IMR-90 (cell line): ENCODE data around the gene TTC1. TPM values are rescaled to one million over a fixed set of nuclear protein-coding genes. Genes with fewer than 3 reads are reported as not detected.

ENCODE experiments used
- ATAC-seq: fragments of 200-7000 bp; cut with Tn5 transposase; 2 replicates; pipeline ENCODE4 v1.9.1; 2020; ENCODE audit warnings: low read depth, mild to moderate bottlenecking, moderate library complexity
- BruUV-seq: library from RNA; stranded (reverse); fragments of 400-500 nt; replicated peaks from 2 replicates; lab custom pipeline; 2021; lab: Mats Ljungman, UMichigan
- CTCF ChIA-PET: fragments of 300-600 bp; formaldehyde crosslinking; extraction: SDS; loops from one replicate; lab custom pipeline; 2021; ENCODE audit warnings: antibody characterized with exemption; lab: Yijun Ruan, JAX
- POLR2A ChIA-PET: fragments of 300-600 bp; sonication (Branson Sonifier 250); formaldehyde crosslinking; loops from one replicate; lab custom pipeline; 2022; ENCODE audit warnings: antibody characterized with exemption; ENCODE audit not compliant: unreplicated experiment; lab: Charles Lee
- DNase-seq: peaks from one replicate; pipeline ENCODE4 v3.0.0; 2013
- H2AFZ ChIP-seq: replicated peaks from 2 replicates; pipeline ENCODE3; 2013; ENCODE audit warnings: low read length, mild to moderate bottlenecking; ENCODE audit not compliant: poor library complexity
- H2AK5ac ChIP-seq: 2 replicates; pipeline ENCODE4 v1.6.1; 2013; ENCODE audit warnings: low read depth, low read length, inconsistent platforms
- H2AK9ac ChIP-seq: replicated peaks from 2 replicates; pipeline ENCODE3; 2013; ENCODE audit warnings: mild to moderate bottlenecking, low read depth, low read length, moderate library complexity; ENCODE audit not compliant: poor library complexity
- H2BK120ac ChIP-seq: 2 replicates; pipeline ENCODE4 v1.6.1; 2013; ENCODE audit warnings: low read depth, low read length, inconsistent platforms
- H2BK15ac ChIP-seq: 3 replicates; pipeline ENCODE4 v1.6.1; 2013; ENCODE audit warnings: low read depth, low read length, inconsistent platforms
- H2BK20ac ChIP-seq: 2 replicates; pipeline ENCODE4 v1.6.1; 2013; ENCODE audit warnings: low read depth, mild to moderate bottlenecking, inconsistent platforms, low read length, moderate library complexity
- H2BK5ac ChIP-seq: 2 replicates; pipeline ENCODE4 v1.6.1; 2013; ENCODE audit warnings: mild to moderate bottlenecking, low read depth, low read length, inconsistent platforms; ENCODE audit not compliant: poor library complexity, severe bottlenecking
- H3K14ac ChIP-seq: replicated peaks from 2 replicates; pipeline ENCODE4 v1.6.1; 2013; ENCODE audit warnings: low read depth, low read length, inconsistent platforms
- H3K18ac ChIP-seq: 2 replicates; pipeline ENCODE4 v1.6.1; 2013; ENCODE audit warnings: low read depth, low read length, control low read depth
- H3K23ac ChIP-seq: 2 replicates; pipeline ENCODE4 v1.6.1; 2013; ENCODE audit warnings: low read depth, low read length, inconsistent platforms
- H3K27ac ChIP-seq: 2 replicates; pipeline ENCODE4 v1.5.1; 2013; ENCODE audit warnings: mild to moderate bottlenecking, control low read depth, low read length; ENCODE audit not compliant: insufficient read depth
- H3K27me3 ChIP-seq: 2 replicates; pipeline ENCODE4 v1.6.1; 2013; ENCODE audit warnings: low read length; ENCODE audit not compliant: control insufficient read depth, insufficient read depth
- H3K36me3 ChIP-seq: 2 replicates; pipeline ENCODE4 v1.6.1; 2013; ENCODE audit warnings: low read length, mixed read lengths; ENCODE audit not compliant: control insufficient read depth, insufficient read depth
- H3K4ac ChIP-seq: 2 replicates; pipeline ENCODE4 v1.6.1; 2013; ENCODE audit warnings: low read depth, low read length, inconsistent platforms
- H3K4me1 ChIP-seq: 2 replicates; pipeline ENCODE4 v1.6.1; 2013; ENCODE audit warnings: low read length, mixed read lengths; ENCODE audit not compliant: control insufficient read depth, insufficient read depth
- H3K4me2 ChIP-seq: 2 replicates; pipeline ENCODE4 v1.6.1; 2013; ENCODE audit warnings: low read depth, mild to moderate bottlenecking, control low read depth, low read length, moderate library complexity
- H3K4me3 ChIP-seq: 2 replicates; pipeline ENCODE4 v1.5.1; 2013; ENCODE audit warnings: low read depth, mild to moderate bottlenecking, control low read depth, low read length, moderate library complexity; ENCODE audit not compliant: insufficient read depth
- H3K56ac ChIP-seq: 2 replicates; pipeline ENCODE4 v1.6.1; 2013; ENCODE audit warnings: low read length, inconsistent platforms; ENCODE audit not compliant: insufficient read depth; ENCODE audit errors: extremely low read depth
- H3K79me1 ChIP-seq, 2 experiments: 2 replicates each; pipeline ENCODE4 v1.6.1; 2013; ENCODE audit warnings: low read length in 2 of 2, inconsistent platforms in 1 of 2, low read depth in 1 of 2
- H3K9ac ChIP-seq: 2 replicates; pipeline ENCODE4 v1.6.1; 2013; ENCODE audit warnings: low read depth, low read length, control low read depth
- H3K9me1 ChIP-seq: 2 replicates; pipeline ENCODE4 v1.6.1; 2013; ENCODE audit warnings: low read length, inconsistent platforms; ENCODE audit not compliant: insufficient read depth
- H3K9me3 ChIP-seq: 2 replicates; pipeline ENCODE4 v1.6.1; 2013; ENCODE audit warnings: low read length; ENCODE audit not compliant: control insufficient read depth, insufficient read depth
- H4K20me1 ChIP-seq: 2 replicates; pipeline ENCODE4 v1.6.1; 2013; ENCODE audit warnings: low read length, inconsistent platforms; ENCODE audit not compliant: insufficient read depth
- H4K5ac ChIP-seq: 2 replicates; pipeline ENCODE4 v1.6.1; 2013; ENCODE audit warnings: mild to moderate bottlenecking, low read depth, low read length, control low read depth
- H4K8ac ChIP-seq, 2 experiments: 2 replicates each; pipeline ENCODE4 v1.6.1; 2013; ENCODE audit warnings: low read depth in 2 of 2, low read length in 2 of 2, control low read depth in 1 of 2, inconsistent platforms in 1 of 2
- H4K91ac ChIP-seq: 2 replicates; pipeline ENCODE4 v1.6.1; 2013; ENCODE audit warnings: low read depth, low read length, inconsistent platforms; ENCODE audit not compliant: insufficient read depth
- CEBPB ChIP-seq: IDR thresholded peaks from 2 replicates; pipeline ENCODE4 v1.6.1; 2012; ENCODE audit warnings: low read depth, low read length, improper control_type of control experiment
- FOS ChIP-seq: fragments of 150-350 bp; IDR thresholded peaks from 2 replicates; pipeline ENCODE4 v1.6.1; 2016; ENCODE audit warnings: low read depth, low read length
- WGBS, 2 experiments: methylation state at CpG; one replicate each; pipeline versions ENCODE4 v1.1.5 to v1.1.7; 2013; ENCODE audit warnings: missing lambda C conversion rate in 2 of 2; ENCODE audit not compliant: insufficient read length in 1 of 2; ENCODE audit errors: extremely low coverage in 2 of 2; 5-methylcytosine and 5-hydroxymethylcytosine counted together
- dilution Hi-C: fragments of 300-500 bp; cut with HindIII; formaldehyde crosslinking; loops from one replicate; pipeline ENCODE4 v1.14.3; 2018; ENCODE audit warnings: low sequenced_read_pairs; ENCODE audit not compliant: unreplicated experiment
- in situ Hi-C: fragments of 300-500 bp; cut with MboI; formaldehyde crosslinking; loops from 3 replicates; pipeline ENCODE4 v1.14.3; 2019; ENCODE audit warnings: low sequenced_read_pairs, inconsistent platforms, mixed read lengths
- intact Hi-C: fragments of 100-400 bp; cut with micrococcal nuclease; formaldehyde crosslinking; loops from 2 replicates; pipeline ENCODE4 v1.10.0; 2022
- polyA plus RNA-seq, 3 experiments: library from polyadenylated mRNA; depleted of rRNA; stranded (reverse); fragments of >200 nt; gene quantifications; 2 replicates each; pipeline ENCODE4 v1.2.3, GENCODE V29; 2012; ENCODE audit warnings: low replicate concordance in 1 of 3
- total RNA-seq: library from RNA; depleted of rRNA; stranded (reverse); fragments of >200 nt; gene quantifications from 2 replicates; pipeline ENCODE4 v1.2.3, GENCODE V29; 2012

The TTC1 gene
- total and polyA plus RNA-seq, 2 of the 4 experiments (the other 2 are of a cell fraction): 23.1 to 41.1 TPM

DNA sequence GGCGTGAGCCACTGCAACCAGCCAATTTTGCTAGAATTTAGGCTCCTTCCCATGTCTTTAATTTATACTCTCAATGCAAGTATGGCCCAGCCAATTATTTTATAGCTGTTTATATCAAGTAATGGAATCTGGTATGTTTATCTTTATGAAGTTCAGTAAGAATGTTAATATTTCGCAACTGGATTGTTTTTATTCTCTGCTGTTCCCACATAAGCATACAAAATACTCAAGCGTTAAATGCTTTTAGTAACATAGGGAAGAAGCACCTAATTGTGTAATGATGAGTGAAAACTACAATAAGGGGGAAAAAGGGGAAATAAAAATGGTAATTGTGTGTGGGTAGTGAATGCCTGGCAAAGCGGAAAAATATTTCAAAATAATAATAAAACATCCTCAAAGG is 89.1 kb downstream of the TTC1 start:
- dilution Hi-C loops: no loop called here
- Histone ChIP-seq H3K9me1 (no peaks in the 10 kb centered on the region), H3K9ac (no peak overlapping the region), H2AK9ac (no peak overlapping the region), H3K4me2 (no peak overlapping the region), H4K8ac (no peak overlapping the region), H3K4me1 (peaks cover 6% of the 10 kb centered on the region), H4K20me1 (0 out of 2 replicates have a peak, but pooled peaks cover 2% of the 10 kb centered on the region), H3K27ac (peak overlapping the region; percentile 78; the same call in 1 of the 2 replicates), H3K14ac (no peak overlapping the region), H2AK5ac (no peak overlapping the region), H3K9me3 (no peaks in the 10 kb centered on the region), H2BK20ac (no peak overlapping the region), H3K4ac (peak overlapping the region; percentile 48; the same call in 1 of the 2 replicates), H3K56ac (no peak overlapping the region), H2BK120ac (no peak overlapping the region), H3K18ac (no peak overlapping the region), H2BK5ac (peak overlapping the region; percentile 70), H3K23ac (no peak overlapping the region), H2AFZ (no peak overlapping the region), H3K4me3 (no peak overlapping the region), H3K79me1 (peaks cover 19 to 62% of the 10 kb centered on the region in 2 experiments), H2BK15ac (no peak overlapping the region), H4K5ac (no peak overlapping the region), H3K36me3 (peaks cover 8% of the 10 kb centered on the region), H3K27me3 (no peaks in the 10 kb centered on the region), H4K91ac (no peak overlapping the region)
- no TSS peak for BruUV-seq
- ChIA-PET POLR2A (no interaction called here), CTCF (interaction anchor here (0.6 kb wide), 1 partner anchor 12 kb away, joined by 5 read pairs; no protein-coding TSS in a partner anchor)
- no CpG with 5 or more reads among the region's 4 CpGs for WGBS, 2 experiments
- TF ChIP-seq CEBPB (peak; percentile 95), FOS (no peak)
- ATAC-seq (peak; percentile 82), DNase-seq (peak; percentile 72)
- in situ Hi-C loops: no loop called here
- intact Hi-C loops: no loop called here
